SK-N-SH treated with all-trans-retinoic acid at 6 μM for 48 hours (cell line): Measurements from ENCODE around the gene PTGDR2.

Experiments
- ATAC-seq: fragments of 200-7000 bp; cut with Tn5 transposase; 3 replicates; pipeline ENCODE4 v1.9.1; 2020; ENCODE audit warnings: mild to moderate bottlenecking, moderate library complexity
- BACH2 ChIP-seq: fragments of 250-450 bp; sonication (Bioruptor Pico); IDR thresholded peaks from 2 replicates; pipeline ENCODE4 v1.9.0; 2021; ENCODE audit warnings: mild to moderate bottlenecking, borderline replicate concordance
- CSDC2 ChIP-seq: fragments of 250-450 bp; sonication (Bioruptor Pico); IDR thresholded peaks from 2 replicates; pipeline ENCODE4 v1.5.0; 2020; ENCODE audit warnings: mild to moderate bottlenecking, moderate library complexity
- CSRNP3 ChIP-seq: fragments of 250-450 bp; sonication (Bioruptor Pico); IDR thresholded peaks from 2 replicates; pipeline ENCODE4 v1.5.1; 2021; ENCODE audit warnings: mild to moderate bottlenecking, moderate library complexity
- ESRRG ChIP-seq: fragments of 250-450 bp; sonication (Bioruptor Pico); IDR thresholded peaks from 2 replicates; pipeline ENCODE4 v1.6.1; 2021; ENCODE audit warnings: mild to moderate bottlenecking
- GLIS3 ChIP-seq: fragments of 250-450 bp; sonication (Bioruptor Pico); IDR thresholded peaks from 2 replicates; pipeline ENCODE4 v1.5.0; 2020; ENCODE audit warnings: mild to moderate bottlenecking, moderate library complexity
- ISL1 ChIP-seq: fragments of 250-450 bp; sonication (Bioruptor Pico); IDR thresholded peaks from 2 replicates; pipeline ENCODE4 v2.1.2; 2022; ENCODE audit warnings: mild to moderate bottlenecking, moderate library complexity
- OSR1 ChIP-seq: fragments of 250-450 bp; sonication (Bioruptor Pico); IDR thresholded peaks from 2 replicates; pipeline ENCODE4 v1.8.0; 2022; ENCODE audit warnings: moderate library complexity, mild to moderate bottlenecking, inconsistent platforms
- PATZ1 ChIP-seq: fragments of 250-450 bp; sonication (Bioruptor Pico); IDR thresholded peaks from 2 replicates; pipeline ENCODE4 v1.8.0; 2020; ENCODE audit warnings: mild to moderate bottlenecking, moderate library complexity, borderline replicate concordance
- PPARA ChIP-seq: fragments of 250-450 bp; sonication (Bioruptor Pico); IDR thresholded peaks from 2 replicates; pipeline ENCODE4 v1.5.0; 2020; ENCODE audit warnings: mild to moderate bottlenecking, borderline replicate concordance
- RARB ChIP-seq: fragments of 250-450 bp; sonication (Bioruptor Pico); IDR thresholded peaks from 2 replicates; pipeline ENCODE4 v1.8.0; 2021; ENCODE audit warnings: mild to moderate bottlenecking, moderate library complexity
- SNAI2 ChIP-seq: fragments of 250-450 bp; sonication (Bioruptor Pico); IDR thresholded peaks from 2 replicates; pipeline ENCODE4 v1.5.0; 2020; ENCODE audit warnings: mild to moderate bottlenecking, moderate library complexity
- TCF4 ChIP-seq: fragments of 250-450 bp; sonication (Bioruptor Pico); IDR thresholded peaks from 2 replicates; pipeline ENCODE4 v1.8.0; 2021; ENCODE audit warnings: mild to moderate bottlenecking, moderate library complexity, borderline replicate concordance
- TOX ChIP-seq: fragments of 250-450 bp; sonication (Bioruptor Pico); IDR thresholded peaks from 2 replicates; pipeline ENCODE4 v1.8.0; 2021; ENCODE audit warnings: mild to moderate bottlenecking, moderate library complexity, borderline replicate concordance
- ZC3H10 ChIP-seq: fragments of 250-450 bp; sonication (Bioruptor Pico); IDR thresholded peaks from 2 replicates; pipeline ENCODE4 v1.5.1; 2021; ENCODE audit warnings: mild to moderate bottlenecking, moderate library complexity
- ZFP3 ChIP-seq: fragments of 250-450 bp; sonication (Bioruptor Pico); IDR thresholded peaks from 2 replicates; pipeline ENCODE4 v1.5.0; 2020; ENCODE audit warnings: mild to moderate bottlenecking, moderate library complexity
- ZFP30 ChIP-seq: fragments of 450-650 bp; formaldehyde crosslinking; IDR thresholded peaks from 2 replicates; pipeline ENCODE4 v1.5.0; 2022; ENCODE audit warnings: mild to moderate bottlenecking, moderate library complexity
- ZNF565 ChIP-seq: fragments of 450-650 bp; formaldehyde crosslinking; conservative IDR thresholded peaks from 2 replicates; pipeline ENCODE4 v1.5.0; 2020; ENCODE audit warnings: low read depth, mild to moderate bottlenecking, moderate library complexity
- ZNF70 ChIP-seq: fragments of 450-650 bp; formaldehyde crosslinking; IDR thresholded peaks from 2 replicates; pipeline ENCODE4 v1.5.0; 2020; ENCODE audit warnings: mild to moderate bottlenecking, moderate library complexity
- ZNF8 ChIP-seq: fragments of 450-650 bp; formaldehyde crosslinking; IDR thresholded peaks from 2 replicates; pipeline ENCODE4 v1.5.0; 2020; ENCODE audit warnings: mild to moderate bottlenecking, moderate library complexity
- TF ChIP-seq, protein P1 (sequence below): fragments of 250-450 bp; sonication (Bioruptor Pico); IDR thresholded peaks from 2 replicates; pipeline ENCODE4 v1.5.0; 2020; ENCODE audit warnings: mild to moderate bottlenecking, moderate library complexity

PTGDR2 gene

GRCh38 chr11:60855726-60856633, at the start of gene PTGDR2:
Gene PTGDR2 (minus strand): TSS chr11:60855950. CDS start chr11:60853722, 2,228 bp downstream.
- no peak for ATAC-seq
- TF ChIP-seq ZFP30 (no peak), PATZ1 (CRISPR knock-in tag) (no peak), ESRRG (CRISPR knock-in tag) (no peak)
- TF ChIP-seq, protein P1, sequence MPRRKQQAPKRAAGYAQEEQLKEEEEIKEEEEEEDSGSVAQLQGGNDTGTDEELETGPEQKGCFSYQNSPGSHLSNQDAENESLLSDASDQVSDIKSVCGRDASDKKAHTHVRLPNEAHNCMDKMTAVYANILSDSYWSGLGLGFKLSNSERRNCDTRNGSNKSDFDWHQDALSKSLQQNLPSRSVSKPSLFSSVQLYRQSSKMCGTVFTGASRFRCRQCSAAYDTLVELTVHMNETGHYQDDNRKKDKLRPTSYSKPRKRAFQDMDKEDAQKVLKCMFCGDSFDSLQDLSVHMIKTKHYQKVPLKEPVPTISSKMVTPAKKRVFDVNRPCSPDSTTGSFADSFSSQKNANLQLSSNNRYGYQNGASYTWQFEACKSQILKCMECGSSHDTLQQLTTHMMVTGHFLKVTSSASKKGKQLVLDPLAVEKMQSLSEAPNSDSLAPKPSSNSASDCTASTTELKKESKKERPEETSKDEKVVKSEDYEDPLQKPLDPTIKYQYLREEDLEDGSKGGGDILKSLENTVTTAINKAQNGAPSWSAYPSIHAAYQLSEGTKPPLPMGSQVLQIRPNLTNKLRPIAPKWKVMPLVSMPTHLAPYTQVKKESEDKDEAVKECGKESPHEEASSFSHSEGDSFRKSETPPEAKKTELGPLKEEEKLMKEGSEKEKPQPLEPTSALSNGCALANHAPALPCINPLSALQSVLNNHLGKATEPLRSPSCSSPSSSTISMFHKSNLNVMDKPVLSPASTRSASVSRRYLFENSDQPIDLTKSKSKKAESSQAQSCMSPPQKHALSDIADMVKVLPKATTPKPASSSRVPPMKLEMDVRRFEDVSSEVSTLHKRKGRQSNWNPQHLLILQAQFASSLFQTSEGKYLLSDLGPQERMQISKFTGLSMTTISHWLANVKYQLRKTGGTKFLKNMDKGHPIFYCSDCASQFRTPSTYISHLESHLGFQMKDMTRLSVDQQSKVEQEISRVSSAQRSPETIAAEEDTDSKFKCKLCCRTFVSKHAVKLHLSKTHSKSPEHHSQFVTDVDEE (CRISPR knock-in tag), result no peak

DNA sequence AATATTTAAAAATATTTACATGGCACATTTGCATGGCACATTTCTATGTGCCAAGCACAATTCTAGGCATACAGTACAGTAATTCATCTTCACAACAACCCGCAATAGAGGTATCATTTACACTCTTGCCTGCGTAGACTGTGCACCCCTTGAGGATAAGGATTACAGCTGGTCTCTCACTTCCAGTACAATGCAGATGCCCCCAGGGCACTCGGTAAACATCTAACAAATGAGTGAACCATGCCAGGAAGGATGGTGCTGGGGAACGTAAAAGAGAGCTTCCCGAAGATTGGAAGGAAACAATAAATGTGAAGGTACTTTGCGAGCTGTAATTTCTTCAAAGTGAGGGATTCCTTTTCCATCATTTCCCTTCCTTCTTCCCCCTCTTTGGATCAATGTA, 49.3 kb upstream of the PTGDR2 start:
- no peak for ATAC-seq
- no peak for TF ChIP-seq TOX (CRISPR knock-in tag)
- no peak for TF ChIP-seq ESRRG (CRISPR knock-in tag)
- no peak for TF ChIP-seq ZC3H10 (CRISPR knock-in tag)
- no peak for TF ChIP-seq PPARA (CRISPR knock-in tag)
- TF ChIP-seq GLIS3, result no peak
- no peak for TF ChIP-seq ZFP3 (CRISPR knock-in tag)
- TF ChIP-seq BACH2 (CRISPR knock-in tag), result no peak
- TF ChIP-seq ZNF565, result no peak
- TF ChIP-seq OSR1 (CRISPR knock-in tag), result no peak
- TF ChIP-seq RARB (CRISPR knock-in tag), result no peak
- TF ChIP-seq, all 23 proteins: peak for 0

- no peak for TF ChIP-seq ZC3H10 (CRISPR knock-in tag)
- no peak for TF ChIP-seq RARB (CRISPR knock-in tag)
- ATAC-seq, result no peak
These were observed 46.9 kb upstream of the PTGDR2 start for GRCh38 chr11:60902625-60903024.

DNA sequence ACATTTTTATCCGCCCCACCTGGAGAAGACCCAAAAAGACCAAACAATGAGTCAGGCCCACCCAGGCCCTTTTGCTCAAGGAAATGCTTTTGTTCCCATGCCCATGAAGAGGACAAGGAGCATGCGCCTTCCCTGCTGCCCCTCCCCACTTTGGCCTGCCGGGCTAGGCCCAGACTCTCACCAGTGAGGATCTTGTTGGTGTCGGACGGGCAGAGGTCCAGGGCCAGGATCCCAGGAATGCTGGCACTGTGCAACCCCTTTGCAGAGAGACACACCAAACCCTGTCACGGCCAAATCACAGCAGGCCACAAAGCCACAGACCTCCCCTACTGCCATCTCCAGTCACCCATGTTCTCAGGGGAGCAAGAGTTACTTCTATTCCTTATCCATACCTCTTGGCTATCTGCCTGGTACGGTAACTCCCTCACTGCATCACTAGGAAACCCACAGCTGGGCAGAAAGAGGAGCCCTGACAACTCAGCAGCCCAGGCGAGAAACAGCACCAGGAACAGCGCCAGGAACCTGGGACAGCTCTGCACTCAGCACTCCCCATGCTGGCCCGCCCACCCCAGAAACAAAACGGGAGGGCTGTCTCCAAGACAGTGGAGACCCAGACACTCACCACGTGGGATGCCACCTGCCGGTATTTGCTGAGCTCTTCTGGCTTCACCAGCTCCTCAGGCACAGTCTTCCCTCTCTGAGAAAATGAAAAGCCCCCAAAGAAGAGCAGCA, 45.1 kb upstream of the PTGDR2 start:
- TF ChIP-seq CSDC2 (CRISPR knock-in tag) (no peak), GLIS3 (no peak), TCF4 (CRISPR knock-in tag) (no peak), ZNF8 (CRISPR knock-in tag) (no peak), SNAI2 (CRISPR knock-in tag) (no peak), ZFP3 (CRISPR knock-in tag) (no peak), ZFP30 (no peak), RARB (CRISPR knock-in tag) (no peak), BACH2 (CRISPR knock-in tag) (no peak)
- TF ChIP-seq, protein P1 (CRISPR knock-in tag), result no peak
- ATAC-seq, result no peak

- TF ChIP-seq CSRNP3 (CRISPR knock-in tag) (no peak), SNAI2 (CRISPR knock-in tag) (no peak), ZFP30 (no peak), TOX (CRISPR knock-in tag) (no peak), ESRRG (CRISPR knock-in tag) (no peak), ZNF8 (CRISPR knock-in tag) (no peak), ISL1 (no peak), ZNF70 (CRISPR knock-in tag) (no peak), PPARA (CRISPR knock-in tag) (no peak), PATZ1 (CRISPR knock-in tag) (no peak)
- ATAC-seq, result no peak
These were observed 44.2 kb upstream of the PTGDR2 start for GRCh38 chr11:60899977-60900376.
